HCT116 (cell line): ENCODE measurements around the gene STK16. TPM values are rescaled to one million over a fixed set of nuclear protein-coding genes. Genes with fewer than 3 reads are reported as not detected.

ENCODE experiments used
- ATAC-seq: fragments of 200-7000 bp; cut with Tn5 transposase; 2 replicates; pipeline ENCODE4 v1.9.1; 2020; ENCODE audit warnings: mild to moderate bottlenecking, moderate library complexity
- BruUV-seq: library from RNA; stranded (reverse); fragments of 400-500 nt; replicated peaks from 2 replicates; lab custom pipeline; 2021; lab: Mats Ljungman, UMichigan
- CTCF ChIA-PET: fragments of 300-600 bp; sonication (Branson Sonifier 250); formaldehyde crosslinking; loops from one replicate; lab custom pipeline; 2021; ENCODE audit warnings: antibody characterized with exemption; lab: Charles Lee
- POLR2A ChIA-PET: fragments of 300-600, 350-600 bp; sonication (Branson Sonifier 250); formaldehyde crosslinking; loops from one replicate; lab custom pipeline; 2021; ENCODE audit warnings: antibody characterized with exemption; lab: Charles Lee
- RAD21 ChIA-PET, 2 experiments: fragments of 300-600 bp; sonication (Branson Sonifier 250); formaldehyde crosslinking; loops; one replicate each; lab custom pipeline; 2023; ENCODE audit warnings: low total read pairs in 2 of 2; ENCODE audit not compliant: uncharacterized antibody in 2 of 2, unreplicated experiment in 2 of 2, low non-redundant PET in 1 of 2; lab: Charles Lee
- DNase-seq: peaks from one replicate; pipeline ENCODE4 v3.0.0-alpha.2; 2010; ENCODE audit warnings: low read depth, low spot score
- H2AFZ ChIP-seq: fragments of 200-600 bp; shearing (Covaris generic), sonication (generic); 2 replicates; pipeline ENCODE4 v1.6.1; 2017; ENCODE audit warnings: low read depth, mixed run types, mixed read lengths, antibody characterized with exemption, low read length; ENCODE audit not compliant: poor library complexity, severe bottlenecking
- H3K27ac ChIP-seq: 2 replicates; pipeline ENCODE4 v1.5.1; 2012; ENCODE audit warnings: low read depth, low read length
- H3K27me3 ChIP-seq: fragments of 200-600 bp; sonication (generic); 2 replicates; pipeline ENCODE4 v1.6.1; 2016; ENCODE audit warnings: mixed run types, low read length, mixed read lengths; ENCODE audit not compliant: insufficient read depth
- H3K36me3 ChIP-seq, 2 experiments: fragments of 200-500 bp in 1 of 2; fragments of 200-600 bp in 1 of 2; sonication (Bioruptor generic) in 1 of 2; sonication (generic) in 1 of 2; 2 replicates each; pipeline versions ENCODE4 v1.5.1 to v1.6.1; 2014 to 2016; ENCODE audit warnings: low read length in 2 of 2, inconsistent platforms in 1 of 2, mixed read lengths in 1 of 2, mixed run types in 1 of 2; ENCODE audit not compliant: insufficient read depth in 2 of 2, control insufficient read depth in 1 of 2
- H3K4me1 ChIP-seq, 2 experiments: fragments of 200-600 bp in 1 of 2; sonication (generic) in 1 of 2; 2 replicates each; pipeline versions ENCODE4 v1.5.1 to v1.6.1; 2012 to 2017; ENCODE audit warnings: low read length in 2 of 2, inconsistent platforms in 1 of 2, mild to moderate bottlenecking in 1 of 2, mixed read lengths in 1 of 2, mixed run types in 1 of 2, moderate library complexity in 1 of 2; ENCODE audit not compliant: insufficient read depth in 2 of 2, control insufficient read depth in 1 of 2
- H3K4me2 ChIP-seq: fragments of 200-600 bp; sonication (generic); 2 replicates; pipeline ENCODE4 v1.6.1; 2017; ENCODE audit warnings: mixed run types, low read length, mixed read lengths
- H3K4me3 ChIP-seq, 2 experiments: fragments of 200-600 bp in 1 of 2; sonication (generic) in 1 of 2; replicated peaks in 1 of 2; 2 replicates each; pipeline ENCODE4 v1.5.1; 2011 to 2016; ENCODE audit warnings: low read length in 2 of 2, control low read depth in 1 of 2, low read depth in 1 of 2, mild to moderate bottlenecking in 1 of 2, mixed read lengths in 1 of 2, mixed run types in 1 of 2
- H3K79me2 ChIP-seq: fragments of 200-600 bp; sonication (generic); 2 replicates; pipeline ENCODE4 v1.6.1; 2017; ENCODE audit warnings: mild to moderate bottlenecking, mixed run types, low read length, moderate library complexity, mixed read lengths; ENCODE audit not compliant: insufficient read depth
- H3K9ac ChIP-seq: fragments of 200-600 bp; sonication (generic); 2 replicates; pipeline ENCODE4 v1.6.1; 2016; ENCODE audit warnings: low read length, mixed read lengths
- H3K9me2 ChIP-seq: fragments of 200-600 bp; sonication (generic), shearing (Covaris generic); 2 replicates; pipeline ENCODE4 v1.6.1; 2017; ENCODE audit warnings: mixed run types, mild to moderate bottlenecking, moderate library complexity; ENCODE audit not compliant: insufficient read depth
- H3K9me3 ChIP-seq, 2 experiments: fragments of 200-500 bp in 1 of 2; fragments of 200-600 bp in 1 of 2; sonication (Bioruptor generic) in 1 of 2; sonication (generic) in 1 of 2; 2 replicates each; pipeline ENCODE4 v1.6.1; 2014 to 2017; ENCODE audit warnings: low read length in 2 of 2, mixed read lengths in 2 of 2, inconsistent platforms in 1 of 2, low read depth in 1 of 2, mild to moderate bottlenecking in 1 of 2, mixed run types in 1 of 2, moderate library complexity in 1 of 2; ENCODE audit not compliant: control insufficient read depth in 1 of 2, insufficient read depth in 1 of 2
- H4K20me1 ChIP-seq: fragments of 200-600 bp; sonication (generic), shearing (Covaris generic); 2 replicates; pipeline ENCODE4 v1.6.1; 2017; ENCODE audit warnings: mixed run types, mild to moderate bottlenecking, moderate library complexity; ENCODE audit not compliant: insufficient read depth
- CBX3 ChIP-seq: IDR thresholded peaks from 2 replicates; pipeline ENCODE4 v1.6.1; 2012; ENCODE audit warnings: low read depth
- CEBPB ChIP-seq: IDR thresholded peaks from 2 replicates; pipeline ENCODE4 v1.6.1; 2012; ENCODE audit warnings: low read depth
- EGR1 ChIP-seq: IDR thresholded peaks from 2 replicates; pipeline ENCODE4 v1.6.1; 2012; ENCODE audit warnings: low read depth
- ELF1 ChIP-seq: IDR thresholded peaks from 2 replicates; pipeline ENCODE4 v1.6.1; 2012; ENCODE audit warnings: low read depth, borderline replicate concordance
- EZH2phosphoT487 ChIP-seq: fragments of 200-600 bp; IDR thresholded peaks from 2 replicates; pipeline ENCODE4 v1.6.1; 2018; ENCODE audit warnings: antibody characterized with exemption, borderline replicate concordance
- FOSL1 ChIP-seq: IDR thresholded peaks from 2 replicates; pipeline ENCODE4 v1.6.1; 2012; ENCODE audit warnings: low read depth
- JUND ChIP-seq: IDR thresholded peaks from 2 replicates; pipeline ENCODE4 v1.6.1; 2012
- POLR2A ChIP-seq: IDR thresholded peaks from 2 replicates; pipeline ENCODE4 v1.7.0; 2011; ENCODE audit warnings: borderline replicate concordance; ENCODE audit not compliant: insufficient read depth, insufficient read length; ENCODE audit errors: extremely low read depth
- SIN3A ChIP-seq: IDR thresholded peaks from 2 replicates; pipeline ENCODE4 v1.6.1; 2012; ENCODE audit warnings: low read depth
- SP1 ChIP-seq: IDR thresholded peaks from 2 replicates; pipeline ENCODE4 v1.6.1; 2012; ENCODE audit warnings: low read depth
- TCF7L2 ChIP-seq: IDR thresholded peaks from 2 replicates; pipeline ENCODE4 v1.7.0; 2011; ENCODE audit warnings: borderline replicate concordance, inconsistent platforms; ENCODE audit not compliant: insufficient read depth, insufficient read length; ENCODE audit errors: extremely low read depth
- YY1 ChIP-seq: IDR thresholded peaks from 2 replicates; pipeline ENCODE4 v1.6.1; 2011; ENCODE audit warnings: low read length, low read depth, moderate library complexity, mild to moderate bottlenecking; ENCODE audit not compliant: insufficient replicate concordance; ENCODE audit errors: extremely low read depth
- intact Hi-C: fragments of 100-400 bp; cut with micrococcal nuclease; formaldehyde crosslinking; loops from 2 replicates; pipeline ENCODE4 v1.10.0; 2022
- total RNA-seq: library from RNA; stranded (reverse); gene quantifications from one replicate; pipeline ENCODE4 v1.2.1, GENCODE V29; 2021; ENCODE audit not compliant: unreplicated experiment
- TF ChIP-seq, protein P1 (sequence below): IDR thresholded peaks from 2 replicates; pipeline ENCODE4 v1.6.1; 2012
- TF ChIP-seq, protein P2 (sequence below): IDR thresholded peaks from 2 replicates; pipeline ENCODE4 v1.6.1; 2011; ENCODE audit warnings: mild to moderate bottlenecking, low read length, moderate library complexity; ENCODE audit not compliant: insufficient replicate concordance; ENCODE audit errors: extremely low read depth
- TF ChIP-seq, protein P3 (sequence below): IDR thresholded peaks from 2 replicates; pipeline ENCODE4 v1.6.1; 2012

The STK16 gene
- total RNA-seq, 1 experiment from 2014 or later, result 31.4 TPM

DNA sequence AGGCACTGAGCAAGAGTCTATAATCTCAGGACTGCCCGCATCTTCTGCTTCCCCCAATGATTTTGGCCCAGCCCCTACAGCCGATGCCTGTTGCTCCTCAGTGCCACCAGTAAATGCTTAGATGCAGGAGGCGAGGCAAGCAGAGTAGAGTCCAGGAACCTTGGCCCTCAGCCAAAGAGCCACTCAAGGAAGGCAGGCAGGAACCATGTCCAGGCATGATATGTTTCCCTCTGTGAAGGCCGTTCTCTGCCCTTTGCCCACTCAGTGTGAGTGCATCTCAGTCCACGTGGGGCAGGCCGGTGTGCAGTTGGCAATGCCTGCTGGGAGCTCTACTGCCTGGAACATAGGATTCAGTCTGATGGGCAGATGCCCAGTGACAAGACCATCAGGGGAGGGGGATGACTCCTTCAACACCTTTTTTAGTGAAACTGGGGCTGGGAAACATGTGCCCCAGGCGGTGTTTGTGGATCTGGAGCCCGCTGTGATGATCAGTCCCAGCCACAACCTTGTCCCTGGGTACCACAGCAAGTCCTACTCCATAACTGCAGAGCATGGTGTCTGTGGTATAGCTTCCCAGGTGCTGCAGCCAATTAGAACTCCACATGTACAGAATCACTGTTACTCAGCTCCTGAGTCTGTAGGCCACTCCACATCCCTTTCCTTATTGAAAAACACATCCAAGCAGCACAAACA lies 24.2 kb downstream of the STK16 start:
- Histone ChIP-seq H3K9ac (no peak overlapping the region), H3K27me3 (peaks cover 6% of the 10 kb centered on the region; the same call in 1 of the 2 replicates), H2AFZ (no peak overlapping the region), H4K20me1 (no peaks in the 10 kb centered on the region), H3K4me2 (no peak overlapping the region), H3K9me2 (no peaks in the 10 kb centered on the region), H3K27ac (no peak overlapping the region), H3K79me2 (no peaks in the 10 kb centered on the region), H3K4me1 (peaks cover 19 to 22% of the 10 kb centered on the region in 2 experiments), H3K36me3 (no peaks in the 10 kb centered on the region), H3K9me3 (no peaks in the 10 kb centered on the region), H3K4me3 (no peak overlapping the region)
- no TSS peak for BruUV-seq
- ChIA-PET POLR2A (interaction anchor here (1.7 kb wide), 1 partner anchor 10 kb away, joined by 5 read pairs; the partner anchor contains the start of gene DNAJB2), RAD21 (no interaction called here), CTCF (interaction anchor here (0.9 kb wide), 1 partner anchor 98 kb away, joined by 3 read pairs; no protein-coding TSS in a partner anchor)
- intact Hi-C loops, result no loop called here
- TF ChIP-seq, protein P1, sequence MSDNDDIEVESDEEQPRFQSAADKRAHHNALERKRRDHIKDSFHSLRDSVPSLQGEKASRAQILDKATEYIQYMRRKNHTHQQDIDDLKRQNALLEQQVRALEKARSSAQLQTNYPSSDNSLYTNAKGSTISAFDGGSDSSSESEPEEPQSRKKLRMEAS, result no peak
- TF ChIP-seq YY1 (no peak), EZH2phosphoT487 (no peak), EGR1 (no peak), TCF7L2 (no peak), ELF1 (no peak), SP1 (no peak)
- no peak for ATAC-seq
- DNase-seq, result no peak

DNA sequence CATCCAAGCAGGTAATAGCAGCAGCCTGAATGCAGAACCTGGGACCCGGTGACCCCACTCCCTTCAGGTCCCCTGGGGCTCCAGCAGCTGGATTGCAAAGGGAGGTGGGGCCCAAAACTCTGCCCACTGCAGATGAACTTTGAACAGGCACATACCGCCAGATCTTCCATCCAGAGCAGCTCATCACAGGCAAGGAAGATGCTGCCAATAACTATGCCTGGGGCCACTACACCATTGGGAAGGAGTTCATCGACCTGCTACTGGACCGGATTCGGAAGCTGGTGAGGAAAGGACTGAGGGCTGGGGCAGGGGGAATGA lies 24.7 kb downstream of the STK16 start:
- H3K36me3 ChIP-seq, result no peaks in the 10 kb centered on the region
- CTCF ChIA-PET, result interaction anchor here (0.9 kb wide), 1 partner anchor 99 kb away, joined by 3 read pairs; no protein-coding TSS in a partner anchor
- H3K79me2 ChIP-seq, result no peaks in the 10 kb centered on the region
- no peak overlapping the region for H3K4me2 ChIP-seq
- intact Hi-C loops, result no loop called here
- no peaks in the 10 kb centered on the region for H3K9me3 ChIP-seq
- H4K20me1 ChIP-seq, result no peaks in the 10 kb centered on the region
- ATAC-seq (no peak), DNase-seq (no peak)
- no TSS peak for BruUV-seq
- no peaks in the 10 kb centered on the region for H3K9me2 ChIP-seq
- no peak overlapping the region for H2AFZ ChIP-seq
- no peak overlapping the region for H3K9ac ChIP-seq
- H3K4me3 ChIP-seq, result no peak overlapping the region
- peaks cover 6% of the 10 kb centered on the region; the same call in 1 of the 2 replicates for H3K27me3 ChIP-seq
- H3K27ac ChIP-seq, result no peak overlapping the region
- peaks cover 24 to 27% of the 10 kb centered on the region in 2 experiments for H3K4me1 ChIP-seq
- RAD21 ChIA-PET, result no interaction called here
- POLR2A ChIA-PET, result interaction anchor here (1.7 kb wide), 1 partner anchor 9 kb away, joined by 5 read pairs; the partner anchor contains the start of gene DNAJB2
- TF ChIP-seq SIN3A (no peak), CEBPB (no peak), YY1 (no peak), SP1 (no peak), EZH2phosphoT487 (no peak), CBX3 (no peak), FOSL1 (no peak), EGR1 (no peak), POLR2A (no peak), JUND (no peak)
- TF ChIP-seq, protein P2, sequence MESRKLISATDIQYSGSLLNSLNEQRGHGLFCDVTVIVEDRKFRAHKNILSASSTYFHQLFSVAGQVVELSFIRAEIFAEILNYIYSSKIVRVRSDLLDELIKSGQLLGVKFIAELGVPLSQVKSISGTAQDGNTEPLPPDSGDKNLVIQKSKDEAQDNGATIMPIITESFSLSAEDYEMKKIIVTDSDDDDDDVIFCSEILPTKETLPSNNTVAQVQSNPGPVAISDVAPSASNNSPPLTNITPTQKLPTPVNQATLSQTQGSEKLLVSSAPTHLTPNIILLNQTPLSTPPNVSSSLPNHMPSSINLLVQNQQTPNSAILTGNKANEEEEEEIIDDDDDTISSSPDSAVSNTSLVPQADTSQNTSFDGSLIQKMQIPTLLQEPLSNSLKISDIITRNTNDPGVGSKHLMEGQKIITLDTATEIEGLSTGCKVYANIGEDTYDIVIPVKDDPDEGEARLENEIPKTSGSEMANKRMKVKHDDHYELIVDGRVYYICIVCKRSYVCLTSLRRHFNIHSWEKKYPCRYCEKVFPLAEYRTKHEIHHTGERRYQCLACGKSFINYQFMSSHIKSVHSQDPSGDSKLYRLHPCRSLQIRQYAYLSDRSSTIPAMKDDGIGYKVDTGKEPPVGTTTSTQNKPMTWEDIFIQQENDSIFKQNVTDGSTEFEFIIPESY, result no peak
- TF ChIP-seq, protein P3, sequence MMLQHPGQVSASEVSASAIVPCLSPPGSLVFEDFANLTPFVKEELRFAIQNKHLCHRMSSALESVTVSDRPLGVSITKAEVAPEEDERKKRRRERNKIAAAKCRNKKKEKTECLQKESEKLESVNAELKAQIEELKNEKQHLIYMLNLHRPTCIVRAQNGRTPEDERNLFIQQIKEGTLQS, result no peak
- TF ChIP-seq, protein P1, result no peak
